ENCODE data around the gene DQX1.
"Not testable (repeated sequence)": the region's sequence is repeated elsewhere in the genome, so short reads cannot be mapped to it uniquely, and the experiment has no call there.

Gene DQX1, protein sequence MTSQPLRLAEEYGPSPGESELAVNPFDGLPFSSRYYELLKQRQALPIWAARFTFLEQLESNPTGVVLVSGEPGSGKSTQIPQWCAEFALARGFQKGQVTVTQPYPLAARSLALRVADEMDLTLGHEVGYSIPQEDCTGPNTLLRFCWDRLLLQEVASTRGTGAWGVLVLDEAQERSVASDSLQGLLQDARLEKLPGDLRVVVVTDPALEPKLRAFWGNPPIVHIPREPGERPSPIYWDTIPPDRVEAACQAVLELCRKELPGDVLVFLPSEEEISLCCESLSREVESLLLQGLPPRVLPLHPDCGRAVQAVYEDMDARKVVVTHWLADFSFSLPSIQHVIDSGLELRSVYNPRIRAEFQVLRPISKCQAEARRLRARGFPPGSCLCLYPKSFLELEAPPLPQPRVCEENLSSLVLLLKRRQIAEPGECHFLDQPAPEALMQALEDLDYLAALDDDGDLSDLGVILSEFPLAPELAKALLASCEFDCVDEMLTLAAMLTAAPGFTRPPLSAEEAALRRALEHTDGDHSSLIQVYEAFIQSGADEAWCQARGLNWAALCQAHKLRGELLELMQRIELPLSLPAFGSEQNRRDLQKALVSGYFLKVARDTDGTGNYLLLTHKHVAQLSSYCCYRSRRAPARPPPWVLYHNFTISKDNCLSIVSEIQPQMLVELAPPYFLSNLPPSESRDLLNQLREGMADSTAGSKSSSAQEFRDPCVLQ

DNA sequence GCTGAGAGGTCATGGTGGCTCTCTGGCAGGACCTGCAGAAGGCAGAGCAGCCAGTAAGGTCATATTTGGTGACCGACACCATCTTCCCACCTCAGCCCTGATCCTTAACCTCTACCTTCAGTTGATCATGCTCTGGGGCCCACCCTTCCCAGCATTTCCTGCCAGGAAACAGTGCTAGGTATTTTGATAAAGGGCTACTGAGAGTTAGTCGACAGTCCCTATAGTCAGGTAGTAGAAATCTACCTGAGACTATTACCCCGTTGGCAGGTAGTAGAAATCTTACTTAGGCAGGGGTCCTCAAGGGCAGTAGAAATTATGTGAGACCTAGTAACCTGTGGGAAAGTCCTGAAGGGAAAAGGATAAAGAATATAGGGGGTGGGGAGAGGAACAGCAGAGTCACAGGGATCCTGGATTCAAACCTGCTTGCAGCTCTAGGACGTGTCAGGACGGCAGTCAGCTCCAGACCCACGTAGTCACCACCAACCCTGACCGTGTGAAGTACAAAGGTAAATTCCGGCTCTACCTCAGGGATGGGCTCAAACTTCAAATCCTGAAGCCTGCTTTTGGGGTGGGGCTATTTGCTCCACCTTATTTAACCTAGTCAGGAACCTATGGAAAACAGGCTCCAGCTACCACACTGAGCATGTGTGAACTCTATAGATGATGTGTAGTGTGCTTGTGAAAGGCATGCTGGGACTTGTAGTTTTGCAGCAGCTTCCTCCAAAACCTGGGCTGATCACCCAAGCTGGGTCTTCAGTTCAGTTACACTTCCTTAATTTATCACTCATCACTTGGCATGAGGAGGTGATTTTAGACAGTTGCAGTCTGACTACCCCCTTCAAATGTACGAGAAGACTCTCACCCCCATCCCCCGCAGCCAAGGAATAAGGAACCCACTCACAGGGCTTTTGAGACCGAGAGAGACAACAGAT, at the start of gene DQX1:
TSS of gene DQX1 (minus strand) at position 515 of the 932 bp plus-strand sequence. CDS start at position 13, 502 bp downstream.
- DNase-seq: no peak

DNA sequence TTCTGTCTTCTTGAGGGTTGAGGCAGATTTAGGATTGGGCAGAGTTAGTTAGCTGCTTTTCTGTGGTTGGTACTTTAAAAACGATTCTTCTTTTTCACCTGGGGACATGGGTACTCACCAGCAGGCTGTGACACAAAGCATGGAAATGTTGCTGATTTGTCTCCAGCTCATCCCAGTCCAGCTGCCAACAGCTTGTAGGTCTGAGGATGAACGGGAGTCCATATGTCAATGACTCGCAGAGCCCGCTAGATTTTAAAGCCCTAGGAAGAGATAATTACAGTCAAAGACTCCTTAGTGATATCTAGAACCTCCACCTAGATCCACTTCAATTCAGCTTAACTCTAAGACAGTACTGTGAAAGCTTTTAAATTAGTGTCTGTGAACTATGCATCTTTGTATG, 49.3 kb upstream of the DQX1 start:
- no peak for DNase-seq

DNA sequence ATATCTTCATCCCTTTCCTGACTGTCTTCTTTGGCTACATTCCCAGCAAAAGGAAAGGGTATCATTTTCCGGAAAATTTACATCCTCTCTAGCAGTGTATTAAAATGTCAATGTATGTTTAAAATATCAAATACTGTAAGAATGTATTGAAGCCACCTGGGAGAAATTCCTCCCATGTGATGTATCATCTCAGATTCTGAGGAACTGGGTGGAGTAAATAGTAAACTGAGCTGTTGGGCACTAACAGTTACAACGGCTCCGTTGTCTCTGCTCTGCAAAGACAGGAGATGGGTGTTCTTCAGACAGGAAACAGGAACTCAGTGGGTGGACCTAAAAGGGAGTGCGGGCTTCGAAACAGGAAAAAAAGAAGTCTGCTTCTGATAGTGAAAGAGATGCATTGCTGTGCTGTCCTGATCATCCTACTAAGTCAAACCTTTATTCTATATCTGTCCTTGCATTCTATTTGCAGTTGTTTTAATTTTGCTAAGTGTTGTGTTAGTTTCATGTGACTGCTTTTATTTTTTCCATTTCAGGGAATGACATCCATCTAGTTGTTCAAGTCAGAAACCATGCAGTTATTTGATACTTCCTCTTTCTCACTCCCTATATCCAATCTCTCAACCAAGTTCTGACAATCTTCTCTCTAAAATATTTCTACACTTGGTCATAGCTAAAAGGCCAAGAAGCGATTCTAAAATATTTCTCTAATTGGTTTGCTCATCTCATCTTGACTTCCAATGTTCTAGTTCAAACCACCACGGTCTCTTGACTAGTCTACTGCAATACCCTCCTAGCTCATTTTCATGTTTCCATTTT, 47.9 kb upstream of the DQX1 start:
- no peak for DNase-seq

DNA sequence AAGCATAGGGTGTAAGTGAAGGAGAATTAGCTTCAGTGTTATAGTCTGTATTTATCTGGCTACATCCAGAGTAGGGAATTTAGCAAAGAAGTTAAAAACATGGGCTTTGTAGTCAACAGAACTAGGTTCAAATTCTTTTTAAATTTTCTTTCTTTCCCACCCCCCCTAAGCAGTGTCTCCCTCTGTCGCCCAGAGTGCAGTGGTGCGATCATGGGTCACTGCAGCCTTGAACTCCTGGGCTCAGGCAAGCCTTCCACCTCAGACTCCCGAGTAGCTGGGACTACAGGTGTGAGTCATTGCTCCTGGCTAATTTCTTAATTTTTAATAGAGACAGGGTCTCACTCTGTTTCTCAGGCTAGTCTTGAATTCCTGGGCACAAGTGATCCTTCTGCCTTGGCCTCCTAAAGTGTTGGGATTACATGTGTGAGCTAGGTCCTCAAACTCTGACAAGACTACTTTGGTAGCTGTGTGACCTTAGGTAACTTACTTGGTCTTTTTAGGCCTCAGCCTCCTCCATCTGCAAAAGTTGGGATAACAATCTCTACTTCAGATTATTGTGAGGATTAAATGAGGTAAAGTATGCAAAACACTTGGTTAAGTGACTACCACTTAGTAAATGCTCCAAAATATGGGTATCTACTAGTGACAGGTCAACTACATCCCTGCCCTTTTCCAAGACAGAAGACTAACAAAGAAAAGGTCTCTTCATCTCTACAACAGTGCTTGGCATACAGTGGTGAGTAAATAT, 46.3 kb upstream of the DQX1 start:
- DNase-seq: no peak

DNA sequence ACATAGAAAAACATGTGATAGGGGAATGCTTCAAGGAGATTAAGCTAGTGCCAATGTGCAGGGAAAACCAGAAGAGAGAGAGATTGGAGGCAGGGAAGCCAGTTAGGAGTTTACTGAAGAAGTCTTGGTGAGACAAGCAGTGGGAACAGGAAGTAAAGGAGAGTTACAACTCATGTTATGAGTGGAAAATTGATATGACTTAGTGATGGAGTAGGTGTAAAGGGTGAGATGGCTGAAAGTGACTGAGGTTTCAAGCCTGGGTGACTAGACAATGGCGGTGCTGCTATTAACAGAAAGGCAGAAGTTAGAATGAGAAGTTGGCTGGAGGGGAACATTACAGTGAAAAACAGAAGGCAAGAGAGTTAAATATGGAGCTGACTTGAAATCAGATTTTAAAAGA, 45.0 kb upstream of the DQX1 start:
- DNase-seq: no peak

DNA sequence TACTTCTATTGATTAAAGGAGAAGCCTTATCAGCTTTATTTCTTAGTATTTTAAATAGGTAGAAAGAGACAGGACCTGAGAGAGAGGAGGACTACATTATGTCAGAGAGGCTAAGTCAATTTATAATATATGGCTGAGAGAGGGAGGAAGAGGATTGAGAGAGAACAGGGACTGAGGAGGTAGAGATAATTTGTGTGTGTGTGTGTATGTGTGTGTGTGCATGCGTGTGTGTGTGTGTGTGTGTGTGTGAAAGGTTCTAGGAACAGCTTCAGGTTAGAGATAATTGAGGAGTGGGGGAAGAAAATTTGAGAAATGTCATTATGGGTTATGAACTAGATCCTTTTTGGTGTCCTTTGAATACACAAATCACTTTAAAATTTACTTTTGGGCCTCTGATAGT, 43.7 kb upstream of the DQX1 start:
- DNase-seq: no peak

DNA sequence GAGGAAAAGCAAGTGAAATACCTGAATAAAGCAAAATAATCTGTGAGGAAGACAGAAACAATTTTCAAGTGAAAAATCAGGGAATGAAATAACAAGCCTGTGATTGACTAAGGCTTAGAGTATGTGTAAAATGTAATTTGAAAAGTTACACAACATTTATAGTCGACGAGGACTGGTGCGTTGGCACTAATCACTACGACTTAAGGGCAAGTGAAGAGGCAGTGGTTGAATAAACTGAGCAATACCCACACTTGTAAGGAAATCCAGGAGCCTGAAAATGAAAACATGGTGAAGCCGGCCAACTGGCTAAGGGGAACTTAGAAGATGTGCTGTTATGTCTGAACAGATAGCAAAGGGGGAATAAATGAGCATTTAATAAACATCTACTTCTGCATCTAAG, 41.9 kb upstream of the DQX1 start:
- no peak for DNase-seq

DNA sequence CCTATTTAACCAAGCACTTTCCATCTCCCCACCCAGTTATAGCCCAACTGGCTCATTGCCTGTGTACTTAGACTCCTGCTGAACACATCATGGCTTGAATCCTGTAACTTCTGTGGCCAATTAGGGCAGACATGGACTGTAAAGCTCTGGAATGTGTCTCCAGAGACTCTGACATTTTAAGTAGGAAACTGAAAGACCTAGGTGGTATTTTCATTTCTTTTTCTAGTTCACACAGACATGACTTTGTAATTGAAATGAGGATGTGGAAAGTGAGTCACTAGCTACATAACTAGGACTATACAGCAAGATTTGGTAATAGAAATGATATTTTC, 40.7 kb upstream of the DQX1 start:
- no peak for DNase-seq

DNA sequence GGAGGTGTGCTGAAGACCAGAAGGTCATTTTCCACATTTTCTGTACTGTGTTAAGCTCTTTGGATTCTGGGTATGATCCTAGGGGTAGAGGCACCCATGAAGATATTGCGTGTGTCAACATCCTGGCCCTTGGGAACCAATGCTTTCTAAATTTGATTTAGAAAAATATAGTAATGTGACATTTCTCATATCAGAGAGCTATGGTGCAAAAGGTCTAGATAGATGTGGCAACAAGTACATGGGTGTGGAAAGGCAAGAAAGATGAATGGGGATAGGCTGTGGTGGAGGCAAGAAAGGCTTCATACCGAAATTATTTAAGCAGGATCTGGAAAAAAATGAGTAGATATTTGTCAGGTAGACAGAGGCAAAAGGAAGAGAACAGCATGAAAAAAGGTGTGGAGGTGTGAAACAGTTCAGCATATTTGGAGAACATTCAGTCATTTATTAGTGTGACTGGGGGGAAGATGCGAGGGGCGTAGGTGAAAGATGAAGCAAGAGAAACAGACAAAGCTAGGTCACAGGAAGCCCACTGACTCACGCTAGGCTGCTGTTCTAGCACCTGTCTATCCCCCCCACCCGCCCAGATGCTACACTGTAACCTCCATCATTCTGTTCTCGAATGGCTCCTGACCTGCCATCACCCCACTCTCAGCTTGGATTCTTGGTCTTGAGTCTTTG, 40.2 kb upstream of the DQX1 start:
- DNase-seq: no peak

DNA sequence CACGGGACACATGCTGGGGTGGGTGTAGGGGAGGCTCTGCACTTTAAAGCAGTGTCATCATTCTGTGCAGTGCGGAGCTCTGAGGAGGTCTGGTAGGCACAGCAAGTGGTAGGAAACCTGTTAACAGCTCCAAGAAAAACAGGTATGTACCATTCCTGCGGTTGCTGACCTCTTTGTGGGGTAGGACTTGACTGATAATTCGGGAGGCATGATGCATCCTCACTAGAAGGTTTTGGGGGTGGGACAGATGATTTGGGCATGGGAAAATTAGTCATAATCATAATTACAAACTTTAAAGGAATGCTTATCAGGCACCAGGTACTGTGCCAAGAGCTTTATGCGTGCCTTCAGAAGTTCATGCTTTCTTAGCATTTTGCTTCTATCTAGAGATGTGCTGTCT, 38.2 kb upstream of the DQX1 start:
- no peak for DNase-seq

DNA sequence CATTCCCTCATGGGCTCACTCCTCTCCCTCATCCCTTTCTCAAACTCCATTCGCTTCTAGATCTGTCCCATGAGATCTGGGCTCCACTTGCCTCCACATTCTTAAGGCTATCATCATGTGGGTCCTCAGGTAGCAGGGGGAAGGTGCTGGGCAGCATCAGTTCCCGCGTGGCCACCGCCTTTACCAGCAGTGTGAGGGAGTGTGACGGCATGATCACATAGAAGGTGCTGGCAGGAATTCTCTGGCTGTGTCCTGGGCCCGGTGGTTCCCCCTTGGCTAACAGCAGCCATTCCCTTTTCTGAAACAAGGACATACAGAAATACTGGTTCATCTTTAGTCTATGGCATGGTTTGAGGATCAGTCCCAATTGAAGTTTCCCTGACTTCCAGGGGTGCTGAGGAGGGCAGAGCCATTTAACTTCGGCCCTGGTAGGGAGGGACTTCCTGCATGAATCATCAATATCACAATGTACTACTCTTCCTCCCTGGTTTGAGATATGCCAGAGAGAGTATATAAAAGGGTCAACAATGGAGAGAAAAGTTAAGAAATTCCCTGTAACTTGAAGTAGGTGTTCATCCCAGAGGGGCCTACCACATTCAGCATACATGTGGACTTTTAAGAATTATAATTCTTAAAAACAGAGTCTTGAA, 36.2 kb upstream of the DQX1 start:
- DNase-seq: no peak

DNA sequence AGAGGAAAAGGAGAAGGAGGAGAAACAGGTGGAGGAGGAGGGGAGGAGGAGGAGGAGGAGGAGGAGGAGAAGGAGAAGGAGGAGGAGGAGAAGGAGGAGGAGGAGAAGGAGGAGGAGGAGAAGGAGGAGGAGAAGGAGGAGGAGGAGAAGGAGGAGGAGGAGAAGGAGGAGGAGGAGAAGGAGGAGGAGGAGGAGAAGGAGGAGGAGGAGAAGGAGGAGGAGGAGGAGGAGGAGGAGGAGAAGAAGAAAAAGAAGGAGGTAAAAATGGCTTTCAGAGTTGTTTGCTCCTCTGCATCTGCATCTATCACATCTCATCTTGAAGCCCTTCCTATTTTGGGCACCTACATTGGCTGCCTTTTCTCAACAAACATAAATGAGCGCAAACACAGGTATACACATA, 35.0 kb upstream of the DQX1 start:
- DNase-seq: not testable (repeated sequence)

DNA sequence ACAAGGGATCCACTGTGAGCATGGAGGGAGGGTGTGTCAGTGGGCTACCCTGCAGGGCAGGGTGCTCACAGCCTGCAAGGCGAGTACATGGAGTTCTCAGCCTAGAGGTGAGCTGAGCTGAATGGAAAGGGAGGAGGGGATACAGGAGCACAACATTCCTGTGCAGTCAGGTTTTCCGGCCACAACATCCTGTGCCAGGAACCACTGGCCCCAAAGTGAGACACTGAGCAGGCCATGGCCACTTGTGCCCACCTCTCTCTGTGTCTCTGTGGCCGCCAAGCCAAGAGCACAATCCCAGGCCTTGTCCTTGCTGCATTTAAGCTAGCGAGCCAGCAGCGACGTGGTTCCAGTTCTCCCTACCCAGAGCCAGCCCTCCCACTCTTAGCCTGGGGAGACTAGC, 34.6 kb upstream of the DQX1 start:
- DNase-seq: no peak

DNA sequence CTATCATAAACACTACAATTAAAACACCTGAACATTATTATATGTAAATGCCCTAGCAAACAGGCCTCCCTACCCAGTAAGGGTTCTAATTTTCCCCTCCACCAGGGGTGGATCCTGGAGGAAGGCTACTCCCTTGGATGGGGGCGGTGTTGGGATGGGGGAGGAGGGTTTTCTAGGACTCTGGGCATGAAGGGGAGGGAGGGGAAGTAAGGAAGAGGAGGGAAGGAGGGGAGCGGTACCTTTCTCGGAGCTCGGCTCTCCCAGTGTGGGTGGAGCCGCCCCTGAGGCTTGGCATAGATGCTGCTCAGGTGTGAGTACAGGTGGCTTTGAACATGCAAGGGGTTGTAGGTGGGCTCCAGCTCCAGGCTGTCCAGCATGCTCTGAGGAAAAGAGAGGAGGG, 33.9 kb upstream of the DQX1 start:
- no peak for DNase-seq

DNA sequence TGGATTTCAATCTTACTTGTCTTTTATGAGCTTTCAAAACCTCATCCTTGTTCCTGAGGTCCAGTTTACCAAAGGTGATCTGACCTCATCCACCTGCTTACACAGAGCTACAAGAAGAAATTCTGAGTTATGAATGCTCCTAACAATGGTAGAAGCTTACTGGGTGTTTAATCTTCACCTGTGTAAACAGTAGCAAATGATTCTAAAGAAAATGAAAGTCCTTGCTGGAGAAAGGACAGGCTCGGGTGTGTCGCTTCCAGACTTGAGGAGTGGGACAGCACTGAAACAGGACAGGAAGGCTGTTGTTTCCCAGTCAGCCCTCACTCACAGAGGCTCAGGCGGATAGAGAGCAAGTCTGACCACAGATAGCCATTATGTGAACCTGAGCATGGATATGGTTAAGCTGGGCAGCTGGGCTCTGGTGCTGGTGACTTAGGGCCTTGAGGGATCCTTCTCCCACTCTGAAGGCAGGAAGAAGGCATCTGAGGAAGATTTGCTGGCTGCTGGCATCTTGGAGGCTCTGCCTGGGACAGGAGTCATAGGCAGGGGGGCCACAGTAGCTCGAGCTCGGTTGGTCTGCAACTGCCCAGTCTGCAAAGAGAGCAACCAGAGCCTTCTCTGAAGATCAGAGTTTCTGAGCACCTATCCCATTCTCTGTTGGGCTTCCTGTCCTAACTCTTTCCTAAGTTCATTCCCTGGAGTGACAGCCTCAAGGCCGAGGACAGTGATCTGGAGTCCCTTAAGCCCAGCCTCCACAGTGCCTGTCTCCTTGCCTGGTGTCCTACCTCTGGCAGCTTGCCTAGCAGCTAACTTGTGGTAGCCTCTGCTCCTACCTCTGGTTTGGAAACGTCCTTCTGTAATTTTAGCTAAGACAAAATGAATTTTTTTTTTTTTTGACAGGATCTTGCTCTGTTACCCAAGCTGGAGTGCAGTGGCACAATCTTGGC, 32.5 kb upstream of the DQX1 start:
- DNase-seq: no peak

DNA sequence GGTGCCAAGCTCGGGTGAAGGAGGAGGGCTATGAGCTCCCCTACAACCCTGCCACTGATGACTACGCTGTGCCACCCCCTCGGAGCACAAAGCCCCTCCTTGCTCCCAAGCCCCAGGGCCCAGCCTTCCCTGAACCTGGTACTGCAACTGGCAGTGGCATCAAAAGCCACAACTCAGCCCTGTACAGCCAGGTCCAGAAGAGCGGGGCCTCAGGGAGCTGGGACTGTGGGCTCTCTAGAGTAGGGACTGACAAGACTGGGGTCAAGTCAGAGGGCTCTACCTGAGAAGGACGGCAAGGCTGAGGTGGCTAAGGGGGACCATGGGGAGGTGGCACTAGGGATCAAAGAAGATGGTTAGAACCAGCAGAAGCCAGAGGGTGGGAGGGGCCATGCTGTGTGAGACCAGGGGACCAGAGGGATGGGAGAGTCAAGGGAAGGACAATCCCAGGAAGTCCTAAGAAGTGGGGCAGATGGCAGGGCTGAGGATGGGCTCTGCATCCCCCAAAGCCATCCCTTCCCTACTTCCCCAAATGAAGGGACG, 30.9 kb upstream of the DQX1 start:
- no peak for DNase-seq

DNA sequence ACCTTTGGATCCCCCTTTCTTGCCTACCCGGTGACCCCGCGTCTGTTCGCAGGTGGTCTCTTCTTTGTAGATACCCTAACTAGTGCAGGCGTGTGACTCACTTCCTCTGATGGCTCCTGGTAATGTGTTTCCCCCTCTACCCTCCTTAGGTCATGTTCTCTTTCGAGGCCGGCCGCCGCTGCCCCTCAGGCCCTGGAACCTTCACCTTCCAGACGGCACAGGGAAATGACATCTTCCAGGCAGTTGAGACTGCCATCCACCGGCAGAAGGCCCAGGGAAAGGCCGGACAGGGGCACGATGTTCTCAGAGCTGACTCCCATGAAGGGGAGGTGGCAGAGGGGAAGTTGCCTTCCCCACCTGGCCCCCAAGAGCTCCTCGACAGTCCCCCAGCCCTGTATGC, 30.1 kb upstream of the DQX1 start:
- no peak for DNase-seq

DNA sequence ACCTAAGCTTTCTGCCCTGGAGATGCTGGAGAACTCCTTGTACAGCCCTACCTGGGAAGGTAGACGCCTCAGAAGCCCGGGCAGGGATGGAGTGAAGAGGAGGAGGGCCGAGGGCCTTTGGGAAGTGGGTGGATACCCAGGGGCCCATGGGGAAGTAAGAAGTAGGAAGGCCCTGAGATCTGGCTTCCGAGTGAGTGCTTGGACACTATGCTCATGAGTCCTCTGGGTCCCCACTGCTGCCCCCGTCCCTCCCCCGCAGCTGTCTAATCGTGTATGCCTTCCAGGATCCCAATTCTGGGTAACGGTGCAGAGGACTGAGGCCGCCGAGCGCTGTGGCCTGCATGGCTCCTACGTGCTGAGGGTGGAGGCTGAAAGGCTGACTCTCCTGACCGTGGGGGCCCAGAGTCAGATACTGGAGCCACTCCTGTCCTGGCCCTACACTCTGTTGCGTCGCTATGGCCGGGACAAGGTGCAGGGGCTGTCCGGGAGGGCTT, 29.6 kb upstream of the DQX1 start:
- DNase-seq: no peak
